Measurements from ENCODE around the gene COMMD3.
"Not testable (repeated sequence)": the region's sequence is repeated elsewhere in the genome, so short reads cannot be mapped to it uniquely, and the experiment has no call there.

COMMD3 gene

DNA sequence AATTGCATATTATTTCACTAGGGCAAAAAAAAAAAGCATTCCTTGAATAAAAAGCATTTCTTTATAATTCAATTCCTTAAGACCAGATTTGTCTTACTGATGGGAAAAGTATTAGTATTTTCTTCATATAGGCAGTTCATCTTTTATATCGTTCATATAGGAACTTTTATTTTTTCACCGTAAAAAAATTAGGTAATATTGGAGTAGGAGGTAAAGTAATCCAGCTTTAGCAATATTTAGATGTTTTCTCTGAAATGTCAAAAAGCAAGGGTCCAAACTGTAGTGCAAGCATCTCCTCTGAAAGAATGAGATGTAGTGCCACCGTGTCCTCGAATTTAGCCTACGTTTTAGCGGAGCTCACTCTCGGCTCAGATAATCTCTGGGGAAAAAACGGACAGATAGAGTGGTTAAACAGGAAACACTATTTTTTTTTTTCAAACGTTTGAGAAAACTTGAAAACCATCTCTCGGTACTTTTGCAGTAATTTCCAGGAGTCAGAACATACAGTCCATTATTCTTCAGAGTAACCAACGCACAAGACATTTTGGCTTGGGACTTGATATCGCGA lies 23.7 kb downstream of the COMMD3 start:
- TF ChIP-seq ZNF274 (IDR thresholded peaks at IDR 0.05; ENCODE audit: low read depth, low read length): no peak
- peak overlapping the region; percentile 64 for H3K4me3 ChIP-seq (ENCODE audit: low read length)

DNA sequence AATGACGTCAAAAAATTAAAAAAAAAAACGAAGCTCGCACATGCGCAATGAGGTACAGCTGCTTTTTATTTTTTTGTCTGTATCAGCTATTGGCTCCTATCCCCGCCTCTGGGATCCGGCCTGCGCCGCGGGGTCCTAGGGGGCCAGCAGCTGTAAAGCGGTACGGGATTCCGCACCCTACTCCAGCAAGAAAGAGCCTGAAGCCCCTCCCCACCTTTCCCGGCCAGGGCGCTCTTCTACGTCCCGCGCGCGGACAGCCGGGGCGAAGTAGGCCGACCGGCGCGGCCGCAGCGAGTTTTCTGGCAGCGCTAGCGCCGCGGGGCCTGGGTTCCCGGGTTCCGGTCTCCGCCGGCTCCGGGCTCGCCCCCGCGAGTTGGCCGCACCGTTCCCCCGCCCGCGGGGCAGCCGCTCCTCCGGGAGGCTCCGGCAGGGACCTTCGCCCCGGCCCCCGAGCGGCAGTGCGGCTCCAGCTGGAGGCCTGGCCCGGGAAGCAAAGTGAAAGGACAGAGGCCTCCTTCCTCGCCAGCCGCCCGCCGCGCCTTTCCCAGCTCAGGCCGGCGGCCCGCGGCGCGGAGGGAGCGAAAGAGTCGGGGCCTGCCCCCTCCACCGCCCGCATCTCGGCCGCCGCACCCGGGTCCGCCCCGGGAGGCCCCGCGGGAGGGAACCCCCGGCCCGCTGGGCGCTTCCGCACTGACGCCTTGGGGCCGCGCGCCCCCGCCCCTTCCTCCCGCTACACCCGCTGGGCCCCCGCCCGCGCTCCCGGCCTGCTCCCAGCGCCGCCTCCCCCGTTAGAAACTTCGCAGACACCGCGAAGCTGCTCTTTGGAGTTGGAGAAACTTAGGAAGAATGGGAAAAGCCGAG lies 24.4 kb downstream of the COMMD3 start:
- H3K4me3 ChIP-seq (ENCODE audit: low read length): peak overlapping the region; percentile 64
- no peak for TF ChIP-seq ZNF274 (IDR thresholded peaks at IDR 0.05; ENCODE audit: low read depth, low read length)

DNA sequence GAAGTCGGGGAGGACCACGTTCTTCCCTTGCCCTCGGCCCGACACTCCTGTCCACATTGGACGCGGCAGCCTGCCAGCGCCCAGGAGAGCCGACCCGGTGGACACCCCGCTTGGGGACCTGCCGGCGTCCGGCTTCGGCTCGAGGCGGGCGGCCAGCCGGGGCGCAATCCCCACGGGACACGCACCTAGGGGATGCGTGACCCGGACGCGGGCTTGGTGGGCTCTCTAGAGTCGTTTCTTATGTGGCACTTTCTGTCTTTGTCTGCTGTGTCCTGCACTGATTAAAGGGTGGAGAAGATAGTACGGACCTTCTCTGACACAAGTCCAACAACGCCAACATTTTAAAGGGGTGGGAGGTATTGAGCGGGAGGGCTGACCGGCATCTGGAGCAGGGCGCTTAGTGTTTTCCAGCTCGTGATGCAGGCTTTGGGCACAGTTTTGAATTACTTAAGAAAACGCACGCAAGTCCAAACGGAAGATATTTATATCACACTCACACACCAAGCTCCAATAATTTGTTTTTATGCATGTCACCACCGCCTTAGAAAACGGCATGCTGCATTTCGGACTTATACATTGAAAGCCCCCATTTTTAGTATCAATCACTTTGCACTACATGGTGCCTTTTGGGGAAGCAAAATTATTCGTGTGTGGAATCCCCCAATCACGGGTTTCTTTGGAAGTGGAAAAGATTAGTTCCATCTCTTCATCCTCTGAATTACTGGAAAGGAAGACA lies 25.2 kb downstream of the COMMD3 start:
- no peak for TF ChIP-seq ZNF274 (IDR thresholded peaks at IDR 0.05; ENCODE audit: low read depth, low read length)
- peak overlapping the region; percentile 64 for H3K4me3 ChIP-seq (ENCODE audit: low read length)

DNA sequence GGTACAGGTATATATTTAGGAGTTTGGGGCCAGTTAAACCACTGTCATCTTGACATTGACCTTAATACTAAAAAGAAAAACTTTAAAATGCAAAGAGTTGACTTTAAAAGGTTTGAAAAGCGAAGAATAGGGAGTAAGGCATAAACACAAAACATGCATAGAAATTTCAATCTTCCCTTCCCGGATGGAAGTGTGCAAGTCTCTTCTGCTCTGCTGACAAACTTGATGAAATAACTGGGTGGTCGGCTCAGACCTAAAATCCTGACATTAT lies 25.7 kb downstream of the COMMD3 start:
- H3K4me3 ChIP-seq (ENCODE audit: low read length): peak overlapping the region; percentile 64; the same call in 1 of the 2 replicates
- TF ChIP-seq ZNF274 (IDR thresholded peaks at IDR 0.05; ENCODE audit: low read depth, low read length): no peak

DNA sequence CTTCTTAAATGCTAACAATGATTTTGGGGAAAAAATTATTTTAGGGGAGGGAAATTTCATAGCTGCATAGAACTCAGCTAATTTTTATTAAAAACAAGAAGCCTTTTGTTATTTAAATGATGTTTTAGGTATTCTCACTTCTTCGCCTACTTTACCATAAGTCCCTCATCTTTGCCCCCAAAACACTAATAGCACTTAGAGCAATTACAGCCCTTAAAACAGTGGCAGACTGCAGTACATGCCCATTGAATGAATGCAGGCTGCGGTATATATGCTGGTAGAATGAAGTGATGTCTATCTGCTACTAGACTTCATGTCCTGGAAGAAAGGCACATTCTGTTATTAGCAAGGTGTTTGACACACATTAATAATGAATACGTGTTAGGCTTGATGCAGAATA lies 26.2 kb downstream of the COMMD3 start:
- no peak for TF ChIP-seq ZNF274 (IDR thresholded peaks at IDR 0.05; ENCODE audit: low read depth, low read length)
- H3K4me3 ChIP-seq (ENCODE audit: low read length): no peak overlapping the region

DNA sequence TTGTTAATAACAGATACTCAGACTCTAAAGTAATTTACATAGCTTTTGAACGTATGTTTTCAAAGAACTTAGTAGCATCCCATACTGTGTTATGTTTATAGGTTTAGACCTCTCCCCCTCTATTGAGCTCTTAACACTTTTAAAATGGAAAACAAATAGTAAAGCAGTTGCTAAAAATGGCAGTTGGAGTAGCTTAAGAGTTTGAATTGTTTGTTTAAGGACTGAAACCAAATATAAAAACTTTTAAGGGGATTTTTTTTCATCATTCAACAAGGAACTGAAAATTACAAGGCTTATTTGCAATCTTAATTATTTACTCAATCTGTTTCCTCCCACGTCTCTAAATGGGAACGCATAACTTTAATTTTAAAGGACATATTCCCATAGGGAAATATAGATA lies 27.5 kb downstream of the COMMD3 start:
- TF ChIP-seq ZNF274 (IDR thresholded peaks at IDR 0.05; ENCODE audit: low read depth, low read length): no peak
- no peak overlapping the region for H3K4me3 ChIP-seq (ENCODE audit: low read length)

DNA sequence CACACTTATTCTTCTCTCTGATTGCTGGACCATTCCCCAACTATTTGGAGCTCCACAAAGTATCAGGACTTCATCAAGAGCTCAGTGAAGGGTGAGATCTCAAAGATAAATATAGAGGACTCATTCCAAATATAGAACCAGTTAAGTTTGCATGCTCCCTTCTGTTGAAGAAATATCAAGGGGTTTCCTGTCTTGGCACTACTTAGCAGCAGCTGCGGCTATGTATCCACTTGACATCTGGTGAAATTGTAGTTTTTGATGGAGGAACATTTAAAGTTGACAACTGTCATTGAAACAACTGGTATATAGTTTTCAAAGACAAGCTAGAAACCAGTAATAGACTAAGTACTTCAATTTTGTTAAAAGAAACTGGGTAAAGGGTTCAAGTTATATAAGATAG lies 28.1 kb downstream of the COMMD3 start:
- no peak overlapping the region for H3K4me3 ChIP-seq (ENCODE audit: low read length)
- no peak for TF ChIP-seq ZNF274 (IDR thresholded peaks at IDR 0.05; ENCODE audit: low read depth, low read length)

DNA sequence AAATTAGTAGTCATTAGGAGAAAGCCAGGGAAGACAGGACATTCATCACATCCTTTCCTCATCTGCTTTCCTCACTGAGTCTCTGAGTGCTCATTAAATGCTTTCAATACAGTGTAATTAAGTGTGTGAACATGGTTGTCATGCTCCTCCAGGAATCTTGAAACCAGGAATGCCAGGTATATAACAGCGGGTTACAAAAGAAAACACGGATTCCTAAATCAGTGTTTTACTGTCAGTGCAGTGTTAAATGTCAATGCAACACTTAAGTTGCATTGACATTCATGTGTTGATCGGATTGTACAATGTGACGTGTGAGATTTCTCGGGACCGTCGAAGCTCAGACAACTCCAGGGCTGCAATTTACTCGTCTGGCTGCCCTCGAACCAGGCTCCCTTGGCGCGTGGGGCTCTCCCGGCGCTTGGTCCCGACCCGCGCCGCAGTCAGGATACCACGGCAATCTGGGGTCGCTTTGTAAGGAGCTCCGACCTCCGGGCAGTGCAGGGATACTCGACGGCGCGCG lies 28.7 kb downstream of the COMMD3 start:
- TF ChIP-seq ZNF274 (IDR thresholded peaks at IDR 0.05; ENCODE audit: low read depth, low read length): no peak
- peak overlapping the region; percentile 57; the same call in 1 of the 2 replicates for H3K4me3 ChIP-seq (ENCODE audit: low read length)

DNA sequence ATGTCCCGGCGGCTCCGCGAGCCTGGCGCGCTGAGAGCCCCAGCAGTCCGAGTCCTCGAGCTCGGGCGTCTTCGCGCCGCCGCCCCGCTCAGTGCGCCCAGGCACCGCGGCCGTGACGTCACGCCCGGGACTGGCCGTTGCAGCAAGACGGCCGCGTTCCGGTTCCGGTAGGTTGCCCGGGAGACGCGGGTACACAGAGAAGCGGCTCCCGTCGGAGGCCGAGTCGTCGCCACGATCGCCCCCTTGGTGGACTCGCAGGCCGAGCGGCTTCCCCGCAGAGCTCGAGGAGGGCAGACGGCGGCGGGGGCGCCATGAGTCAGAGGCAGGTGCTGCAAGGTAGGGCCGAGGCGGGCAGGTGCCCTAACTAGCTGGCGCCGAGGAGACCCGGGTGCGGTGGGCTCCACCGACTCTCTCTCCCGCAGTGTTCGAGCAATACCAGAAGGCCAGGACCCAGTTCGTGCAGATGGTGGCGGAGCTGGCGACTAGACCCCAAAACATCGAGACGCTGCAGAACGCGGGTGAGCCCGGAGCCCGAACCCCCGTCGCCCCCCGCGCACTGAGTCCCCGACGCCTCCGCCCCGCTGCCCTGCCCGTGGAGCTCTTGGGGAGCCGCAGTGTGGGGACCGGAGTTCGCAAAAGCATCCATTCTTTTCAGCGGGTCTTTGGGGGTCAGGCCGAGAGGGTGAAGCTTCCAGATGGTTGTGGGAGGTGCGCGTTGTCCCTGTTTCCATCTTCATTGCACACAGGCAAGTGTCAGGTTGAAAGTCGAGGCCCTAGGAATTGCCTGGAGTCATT lies 29.3 kb downstream of the COMMD3 start, which contains the start of gene SPAG6:
SPAG6 (plus strand) TSS at position 196 of the 795 bp plus-strand sequence; CDS start at position 312, 116 bp downstream.
- TF ChIP-seq ZNF274 (IDR thresholded peaks at IDR 0.05; ENCODE audit: low read depth, low read length): no peak
- peak within 1 kb of the TSS; percentile 57; the same call in 1 of the 2 replicates for H3K4me3 ChIP-seq (ENCODE audit: low read length)

DNA sequence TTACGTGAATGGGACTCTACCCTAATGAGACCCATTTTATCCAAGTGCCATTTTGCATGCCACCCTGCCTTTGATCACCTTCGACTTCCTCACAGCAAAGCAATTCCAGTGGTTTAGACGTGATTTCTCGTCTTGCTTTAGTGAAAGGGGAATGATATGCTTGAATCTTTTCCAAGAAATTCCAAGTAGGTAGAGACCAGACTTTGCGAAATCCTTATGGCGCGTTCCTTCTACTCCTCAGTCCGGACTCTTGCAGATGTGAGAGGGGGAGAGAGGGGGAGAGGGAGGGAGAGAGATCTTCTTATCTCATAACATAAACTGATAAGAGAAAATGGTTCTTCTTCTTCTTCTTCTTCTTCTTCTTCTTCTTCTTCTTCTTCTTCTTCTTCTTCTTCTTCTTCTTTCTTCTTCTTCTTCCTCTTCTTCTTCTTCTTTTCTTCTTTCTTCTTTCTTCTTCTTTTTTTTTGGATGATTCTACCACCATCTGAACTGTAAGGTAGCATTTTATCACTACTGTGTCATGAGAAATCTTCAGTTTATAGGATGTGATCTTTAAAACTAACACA lies 30.0 kb downstream of the COMMD3 start:
- TF ChIP-seq ZNF274 (IDR thresholded peaks at IDR 0.05; ENCODE audit: low read depth, low read length): no peak
- H3K4me3 ChIP-seq (ENCODE audit: low read length): no peak overlapping the region; the same call in 1 of the 2 replicates

DNA sequence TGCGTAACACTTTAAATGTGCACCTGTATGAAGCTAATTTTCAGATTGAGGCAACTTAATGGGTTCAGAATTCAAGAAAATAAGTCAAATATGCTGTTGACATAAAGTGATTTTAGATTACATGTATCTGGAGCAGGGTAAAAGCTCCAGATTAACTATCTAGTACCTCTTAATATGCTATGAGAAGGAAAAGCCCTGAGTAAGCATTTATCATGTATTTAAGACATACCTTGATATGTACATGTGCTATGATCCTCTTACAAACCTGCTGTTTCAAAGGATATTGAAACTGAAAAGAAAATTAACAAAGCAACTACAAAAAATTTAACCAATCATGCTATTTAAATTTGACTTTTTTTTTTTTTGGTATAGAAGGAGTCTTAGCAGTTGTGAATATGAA lies 33.6 kb downstream of the COMMD3 start:
- no peak for TF ChIP-seq ZNF274 (IDR thresholded peaks at IDR 0.05; ENCODE audit: low read depth, low read length)
- H3K4me3 ChIP-seq (ENCODE audit: low read length): no peak overlapping the region

DNA sequence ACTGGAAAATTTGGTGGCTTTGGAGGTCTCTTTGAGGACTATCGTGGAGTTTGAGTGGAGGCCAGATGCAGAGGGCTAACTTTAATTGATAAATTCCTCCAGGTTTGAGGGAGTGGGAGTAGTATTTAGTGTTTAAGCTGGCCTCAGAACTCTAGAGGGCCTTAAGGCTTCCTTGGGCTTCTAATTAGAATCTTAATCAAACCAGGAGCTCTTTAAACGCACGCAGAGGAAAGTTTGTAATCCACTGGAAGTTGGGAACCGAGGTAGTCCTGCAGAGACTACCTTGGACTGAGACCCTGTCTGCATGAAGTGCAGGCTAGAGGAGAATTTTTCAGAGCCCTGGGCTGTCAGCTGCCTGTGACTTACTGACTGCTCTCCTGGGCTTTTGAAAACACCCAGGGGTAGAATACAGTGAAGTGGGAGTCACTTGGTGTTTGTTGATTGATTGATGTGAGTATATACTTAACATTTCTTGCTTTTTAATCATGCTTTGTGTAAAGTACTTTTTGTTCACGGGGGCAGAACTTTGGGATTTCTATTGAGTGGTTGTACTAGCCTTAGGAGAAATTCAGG lies 35.0 kb downstream of the COMMD3 start:
- no peak overlapping the region for H3K4me3 ChIP-seq (ENCODE audit: low read length)
- no peak for TF ChIP-seq ZNF274 (IDR thresholded peaks at IDR 0.05; ENCODE audit: low read depth, low read length)

DNA sequence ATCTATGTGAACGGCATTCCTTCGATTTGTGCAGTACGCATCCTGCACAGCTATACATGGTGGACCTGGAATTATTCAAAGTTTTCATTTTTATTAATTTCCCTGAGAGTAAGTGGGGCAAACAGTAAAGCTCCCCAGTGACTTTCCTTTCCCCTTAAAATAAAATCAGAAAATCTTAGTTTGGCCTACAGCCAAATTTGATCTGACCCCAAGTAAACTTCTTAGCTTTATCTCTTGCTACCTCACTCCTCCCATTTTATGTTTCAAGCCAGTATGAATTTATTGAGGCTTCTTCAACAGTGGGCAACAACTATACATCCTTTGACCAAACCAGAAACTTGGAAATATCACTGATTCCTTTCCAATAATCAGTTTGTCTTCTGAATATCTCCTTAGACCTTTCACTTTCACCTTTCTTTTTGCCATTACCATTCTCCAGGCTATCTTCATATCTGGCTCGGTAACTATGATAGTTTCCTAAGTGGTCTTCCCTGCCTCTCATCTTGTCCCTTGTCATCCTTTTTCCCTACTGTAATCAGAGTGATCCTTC lies 40.2 kb downstream of the COMMD3 start:
- H3K4me3 ChIP-seq (ENCODE audit: low read length): no peak overlapping the region
- no peak for TF ChIP-seq ZNF274 (IDR thresholded peaks at IDR 0.05; ENCODE audit: low read depth, low read length)

DNA sequence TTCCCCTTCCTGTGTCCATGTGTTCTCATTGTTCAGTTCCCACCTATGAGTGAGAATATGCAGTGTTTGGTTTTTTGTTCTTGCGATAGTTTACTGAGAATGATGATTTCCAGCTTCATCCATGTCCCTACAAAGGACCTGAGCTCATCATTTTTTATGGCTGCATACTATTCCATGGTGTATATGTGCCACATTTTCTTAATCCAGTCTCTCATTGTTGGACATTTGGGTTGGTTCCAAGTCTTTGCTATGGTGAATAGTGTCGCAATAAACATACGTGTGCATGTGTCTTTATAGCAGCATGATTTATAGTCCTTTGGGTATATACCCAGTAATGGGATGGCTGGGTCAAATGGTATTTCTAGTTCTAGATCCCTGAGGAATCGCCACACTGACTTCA lies 41.6 kb downstream of the COMMD3 start:
- not testable (repeated sequence) for H3K4me3 ChIP-seq (ENCODE audit: low read length)
